C4-2B (cell line): ENCODE results near the gene INO80D.
"Not testable (repeated sequence)": the region's sequence is repeated elsewhere in the genome, so short reads cannot be mapped to it uniquely, and the experiment has no call there.

Experiments used
- CTCF ChIP-seq: fragments of 450-650 bp; conservative IDR thresholded peaks from 2 replicates; pipeline ENCODE4 v1.5.1; 2017; ENCODE audit warnings: mild to moderate bottlenecking
- ZFX ChIP-seq: fragments of 450-650 bp; IDR thresholded peaks from 2 replicates; pipeline ENCODE4 v1.6.1; 2017

- not testable (repeated sequence) for TF ChIP-seq CTCF, ZFX
These were observed 108.3 kb downstream of the INO80D start for GRCh38 chr2:205977699-205978098.
